Astrocyte of the spinal cord (primary cell): ENCODE data around the gene TAS2R8.

Experiments
- DNase-seq: peaks from one replicate; pipeline ENCODE4 v3.0.0; 2011; ENCODE audit warnings: low read depth, low spot score
- H3K4me3 ChIP-seq: 2 replicates; pipeline ENCODE4 v1.5.1; 2011; ENCODE audit warnings: low read depth, mild to moderate bottlenecking, low read length, moderate library complexity
- in situ Hi-C: cut with HindIII; loops from 2 replicates; pipeline ENCODE4 v1.10.0; 2017; ENCODE audit warnings: low sequenced_read_pairs
- TF ChIP-seq, protein P1 (sequence below): IDR thresholded peaks from 2 replicates; pipeline ENCODE4 v1.5.1; 2012; ENCODE audit warnings: low read depth, mild to moderate bottlenecking, low read length, inconsistent platforms

TAS2R8 gene

GRCh38 chr12:10759657-10760056 is 47.4 kb downstream of the TAS2R8 start:
- TF ChIP-seq, protein P1, sequence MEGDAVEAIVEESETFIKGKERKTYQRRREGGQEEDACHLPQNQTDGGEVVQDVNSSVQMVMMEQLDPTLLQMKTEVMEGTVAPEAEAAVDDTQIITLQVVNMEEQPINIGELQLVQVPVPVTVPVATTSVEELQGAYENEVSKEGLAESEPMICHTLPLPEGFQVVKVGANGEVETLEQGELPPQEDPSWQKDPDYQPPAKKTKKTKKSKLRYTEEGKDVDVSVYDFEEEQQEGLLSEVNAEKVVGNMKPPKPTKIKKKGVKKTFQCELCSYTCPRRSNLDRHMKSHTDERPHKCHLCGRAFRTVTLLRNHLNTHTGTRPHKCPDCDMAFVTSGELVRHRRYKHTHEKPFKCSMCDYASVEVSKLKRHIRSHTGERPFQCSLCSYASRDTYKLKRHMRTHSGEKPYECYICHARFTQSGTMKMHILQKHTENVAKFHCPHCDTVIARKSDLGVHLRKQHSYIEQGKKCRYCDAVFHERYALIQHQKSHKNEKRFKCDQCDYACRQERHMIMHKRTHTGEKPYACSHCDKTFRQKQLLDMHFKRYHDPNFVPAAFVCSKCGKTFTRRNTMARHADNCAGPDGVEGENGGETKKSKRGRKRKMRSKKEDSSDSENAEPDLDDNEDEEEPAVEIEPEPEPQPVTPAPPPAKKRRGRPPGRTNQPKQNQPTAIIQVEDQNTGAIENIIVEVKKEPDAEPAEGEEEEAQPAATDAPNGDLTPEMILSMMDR: no peak
- H3K4me3 ChIP-seq: no peak overlapping the region
- no peak for DNase-seq
- in situ Hi-C loops: no loop called here

DNA sequence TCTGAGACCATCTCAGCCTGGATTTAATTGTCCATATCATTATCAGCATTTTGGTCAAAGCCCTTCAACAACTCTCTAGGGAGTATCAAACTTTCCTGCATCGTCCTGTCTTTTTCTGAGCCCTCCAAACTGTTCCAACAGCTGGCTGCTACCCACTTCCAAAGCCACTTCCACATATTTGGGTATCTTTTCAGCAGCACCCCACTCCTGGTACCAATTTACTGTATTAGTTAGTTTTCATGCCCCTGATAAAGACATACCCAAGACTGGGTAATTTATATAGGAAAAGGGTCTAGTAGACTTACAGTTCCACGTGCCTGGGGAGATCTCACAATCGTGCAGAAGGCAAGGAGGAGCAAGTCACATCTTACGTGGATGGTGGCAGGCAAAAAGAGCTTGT is 50.9 kb downstream of the TAS2R8 start:
- in situ Hi-C loops: no loop called here

More for the DNA sequence above, 50.9 kb downstream of the TAS2R8 start:
- H3K4me3 ChIP-seq: no peak overlapping the region
- TF ChIP-seq, protein P1: no peak
- DNase-seq: no peak
